ENCODE results near the gene GJD4. TPM values are rescaled to one million over a fixed set of nuclear protein-coding genes. Genes with fewer than 3 reads are reported as not detected.

Gene GJD4
- total RNA-seq, 4 donors from 2014 or later: not detected

DNA sequence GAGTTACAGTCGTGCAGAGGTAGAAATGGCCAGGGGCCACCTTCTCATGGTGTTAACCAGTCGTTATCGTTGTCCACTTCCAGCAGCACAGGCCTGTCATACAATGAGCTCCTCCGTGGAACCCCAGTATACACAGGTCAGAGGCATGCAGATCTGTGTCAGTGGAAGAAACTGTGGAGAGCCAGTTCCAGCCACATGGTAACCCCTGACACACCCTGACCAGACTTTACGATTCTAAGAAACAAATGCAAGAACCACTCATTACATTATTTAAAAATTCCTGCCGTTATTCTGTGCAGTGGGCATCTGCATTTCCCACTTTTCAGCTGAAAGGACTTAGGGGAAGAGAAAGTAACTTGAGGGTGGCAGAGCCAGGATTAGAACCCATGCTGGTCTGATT lies 23.5 kb upstream of the GJD4 start:
- no peak for DNase-seq
- Histone ChIP-seq H3K27me3 (no peaks in the 10 kb centered on the region), H3K4me1 (no peaks in the 10 kb centered on the region), H3K27ac (no peak overlapping the region), H3K4me3 (no peak overlapping the region), H3K9me3 (no peaks in the 10 kb centered on the region), H3K36me3 (no peaks in the 10 kb centered on the region)
- no peak for TF ChIP-seq POLR2A (IDR thresholded peaks at IDR 0.05)
- TF ChIP-seq, protein P1, sequence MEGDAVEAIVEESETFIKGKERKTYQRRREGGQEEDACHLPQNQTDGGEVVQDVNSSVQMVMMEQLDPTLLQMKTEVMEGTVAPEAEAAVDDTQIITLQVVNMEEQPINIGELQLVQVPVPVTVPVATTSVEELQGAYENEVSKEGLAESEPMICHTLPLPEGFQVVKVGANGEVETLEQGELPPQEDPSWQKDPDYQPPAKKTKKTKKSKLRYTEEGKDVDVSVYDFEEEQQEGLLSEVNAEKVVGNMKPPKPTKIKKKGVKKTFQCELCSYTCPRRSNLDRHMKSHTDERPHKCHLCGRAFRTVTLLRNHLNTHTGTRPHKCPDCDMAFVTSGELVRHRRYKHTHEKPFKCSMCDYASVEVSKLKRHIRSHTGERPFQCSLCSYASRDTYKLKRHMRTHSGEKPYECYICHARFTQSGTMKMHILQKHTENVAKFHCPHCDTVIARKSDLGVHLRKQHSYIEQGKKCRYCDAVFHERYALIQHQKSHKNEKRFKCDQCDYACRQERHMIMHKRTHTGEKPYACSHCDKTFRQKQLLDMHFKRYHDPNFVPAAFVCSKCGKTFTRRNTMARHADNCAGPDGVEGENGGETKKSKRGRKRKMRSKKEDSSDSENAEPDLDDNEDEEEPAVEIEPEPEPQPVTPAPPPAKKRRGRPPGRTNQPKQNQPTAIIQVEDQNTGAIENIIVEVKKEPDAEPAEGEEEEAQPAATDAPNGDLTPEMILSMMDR (IDR thresholded peaks at IDR 0.05): no peak
- intact Hi-C loops (cut with DNase I; ENCODE audit: low total_unique reads): no loop called here

DNA sequence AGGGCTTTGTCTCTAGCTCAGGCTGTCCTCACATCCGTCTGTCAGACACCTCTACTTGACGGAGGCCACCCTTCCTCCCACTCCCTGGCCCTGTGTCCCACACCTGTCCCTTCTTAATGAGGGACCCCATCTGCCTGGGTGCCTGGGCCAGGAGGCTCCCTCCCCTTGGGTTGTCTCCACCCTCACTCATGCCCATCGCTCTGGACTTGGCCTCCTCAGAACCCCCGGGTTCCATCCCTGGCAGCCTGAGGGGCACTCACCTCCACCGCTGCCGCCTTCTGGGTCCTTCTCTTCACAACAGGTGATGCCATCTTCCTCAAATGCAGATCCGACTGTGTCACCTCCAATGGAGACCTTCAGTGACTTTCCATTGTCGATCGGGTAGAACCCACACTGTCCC lies 20.2 kb upstream of the GJD4 start:
- H3K36me3 ChIP-seq: no peaks in the 10 kb centered on the region
- no peaks in the 10 kb centered on the region for H3K4me1 ChIP-seq
- no peak overlapping the region for H3K4me3 ChIP-seq
- no peaks in the 10 kb centered on the region for H3K9me3 ChIP-seq
- no peak for DNase-seq
- H3K27ac ChIP-seq: no peak overlapping the region
- no peak for TF ChIP-seq POLR2A (IDR thresholded peaks at IDR 0.05)
- TF ChIP-seq, protein P1 (IDR thresholded peaks at IDR 0.05): no peak
- no peaks in the 10 kb centered on the region for H3K27me3 ChIP-seq
- intact Hi-C loops (cut with DNase I; ENCODE audit: low total_unique reads): no loop called here

DNA sequence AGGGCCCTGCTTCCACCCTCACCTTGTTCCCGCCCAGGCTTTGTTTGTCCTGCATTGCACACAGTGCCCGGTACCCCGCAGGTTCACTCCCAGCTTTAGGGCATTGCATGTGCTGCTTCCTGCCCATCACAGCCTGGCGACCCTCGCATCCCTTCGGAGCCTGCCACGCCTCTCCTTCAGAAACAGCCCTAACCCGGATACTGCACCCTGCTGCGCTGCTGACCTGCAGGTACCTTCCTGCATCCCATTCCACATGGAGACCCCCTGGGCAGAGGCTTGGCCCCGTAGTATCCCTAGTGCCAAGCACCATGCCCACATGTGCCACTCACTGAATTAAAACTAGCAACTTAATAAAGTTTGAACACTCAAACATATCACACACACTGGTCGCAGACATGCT lies 19.8 kb upstream of the GJD4 start:
- Histone ChIP-seq H3K27ac (no peak overlapping the region), H3K4me1 (no peaks in the 10 kb centered on the region), H3K36me3 (no peaks in the 10 kb centered on the region), H3K4me3 (no peak overlapping the region), H3K9me3 (no peaks in the 10 kb centered on the region), H3K27me3 (no peaks in the 10 kb centered on the region)
- no peak for DNase-seq
- TF ChIP-seq, protein P1 (IDR thresholded peaks at IDR 0.05): no peak
- TF ChIP-seq POLR2A (IDR thresholded peaks at IDR 0.05): no peak
- intact Hi-C loops (cut with DNase I; ENCODE audit: low total_unique reads): no loop called here

DNA sequence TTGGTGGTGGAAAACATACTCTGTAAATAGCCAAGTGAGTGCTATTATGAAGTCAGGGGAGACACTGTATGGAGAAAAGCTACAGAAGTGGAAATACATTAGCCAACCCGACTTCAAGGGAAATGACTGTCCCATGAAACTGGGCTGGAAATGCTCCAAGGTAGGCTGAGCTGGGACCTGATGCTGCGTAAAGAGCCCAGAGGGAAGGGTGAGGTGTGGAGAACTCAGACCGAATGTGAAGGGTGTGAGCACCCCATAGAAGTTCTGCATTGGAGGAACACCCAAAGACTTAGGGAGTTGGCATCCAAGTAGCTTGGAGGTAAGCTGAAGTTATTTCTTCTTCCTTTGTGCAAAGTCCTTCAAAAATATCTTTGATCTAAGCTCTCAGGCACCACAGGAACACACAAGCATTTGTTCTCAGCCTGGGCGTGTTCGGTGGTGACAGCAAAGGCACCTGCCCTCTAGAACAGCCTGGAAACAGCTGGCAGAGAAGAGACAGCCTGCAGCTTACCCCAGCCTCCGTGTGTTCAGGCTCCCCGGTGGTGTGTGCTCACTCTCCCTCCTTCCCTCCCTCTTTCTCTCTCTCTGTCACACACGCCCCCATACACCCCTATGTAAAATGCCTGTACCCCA lies 19.1 kb upstream of the GJD4 start:
- no peak for DNase-seq
- intact Hi-C loops (cut with DNase I; ENCODE audit: low total_unique reads): no loop called here
- TF ChIP-seq, protein P1 (IDR thresholded peaks at IDR 0.05): no peak
- H3K27me3 ChIP-seq: no peaks in the 10 kb centered on the region
- H3K36me3 ChIP-seq: no peaks in the 10 kb centered on the region
- no peaks in the 10 kb centered on the region for H3K4me1 ChIP-seq
- no peak overlapping the region for H3K4me3 ChIP-seq
- H3K9me3 ChIP-seq: no peaks in the 10 kb centered on the region
- no peak overlapping the region for H3K27ac ChIP-seq

DNA sequence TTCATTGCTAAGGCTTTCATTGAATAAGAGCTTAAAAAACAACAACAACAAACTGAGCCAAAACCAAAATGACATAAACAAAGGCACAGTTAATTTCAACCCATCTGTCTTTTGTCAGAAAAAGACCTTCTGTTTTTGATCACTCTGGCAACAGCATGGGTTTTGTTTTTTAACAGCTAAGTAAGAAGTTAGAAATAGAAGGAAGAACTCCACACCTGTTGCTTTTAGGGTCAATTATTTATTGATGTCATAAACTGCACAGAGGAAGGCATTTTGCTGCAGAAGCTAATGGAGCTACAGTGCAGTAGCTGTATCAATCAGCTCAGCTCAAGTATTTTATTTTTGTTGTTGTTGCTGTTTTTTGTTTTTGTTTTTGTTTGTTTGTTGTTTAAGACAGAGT lies 16.3 kb upstream of the GJD4 start:
- Histone ChIP-seq H3K27me3 (no peaks in the 10 kb centered on the region), H3K4me3 (no peak overlapping the region), H3K36me3 (no peaks in the 10 kb centered on the region), H3K4me1 (no peaks in the 10 kb centered on the region), H3K9me3 (no peaks in the 10 kb centered on the region), H3K27ac (no peak overlapping the region)
- no peak for TF ChIP-seq POLR2A (IDR thresholded peaks at IDR 0.05)
- TF ChIP-seq, protein P1 (IDR thresholded peaks at IDR 0.05): no peak
- DNase-seq: no peak
- intact Hi-C loops (cut with DNase I; ENCODE audit: low total_unique reads): no loop called here
